Measurements from ENCODE around the gene MFNG.

DNA sequence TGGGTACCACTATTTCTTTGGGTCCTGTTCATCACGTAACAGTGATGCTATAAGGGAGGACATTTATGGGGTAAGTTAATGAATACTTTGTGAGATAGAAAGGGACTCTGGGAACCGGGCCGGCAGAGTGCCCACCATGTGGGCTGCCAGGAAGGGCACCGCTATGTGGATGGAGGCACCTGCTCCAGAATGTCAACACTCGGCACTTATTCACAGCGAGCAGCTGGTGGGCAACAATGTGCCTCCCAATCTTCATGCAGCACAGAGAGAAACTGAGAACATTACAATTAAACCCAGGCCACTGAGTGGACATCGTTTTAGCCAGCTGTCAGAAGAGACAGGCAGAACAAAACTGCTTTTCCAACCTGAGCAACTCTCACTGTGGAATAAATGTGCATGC lies 43.1 kb downstream of the MFNG start:
- TF ChIP-seq, protein P1, sequence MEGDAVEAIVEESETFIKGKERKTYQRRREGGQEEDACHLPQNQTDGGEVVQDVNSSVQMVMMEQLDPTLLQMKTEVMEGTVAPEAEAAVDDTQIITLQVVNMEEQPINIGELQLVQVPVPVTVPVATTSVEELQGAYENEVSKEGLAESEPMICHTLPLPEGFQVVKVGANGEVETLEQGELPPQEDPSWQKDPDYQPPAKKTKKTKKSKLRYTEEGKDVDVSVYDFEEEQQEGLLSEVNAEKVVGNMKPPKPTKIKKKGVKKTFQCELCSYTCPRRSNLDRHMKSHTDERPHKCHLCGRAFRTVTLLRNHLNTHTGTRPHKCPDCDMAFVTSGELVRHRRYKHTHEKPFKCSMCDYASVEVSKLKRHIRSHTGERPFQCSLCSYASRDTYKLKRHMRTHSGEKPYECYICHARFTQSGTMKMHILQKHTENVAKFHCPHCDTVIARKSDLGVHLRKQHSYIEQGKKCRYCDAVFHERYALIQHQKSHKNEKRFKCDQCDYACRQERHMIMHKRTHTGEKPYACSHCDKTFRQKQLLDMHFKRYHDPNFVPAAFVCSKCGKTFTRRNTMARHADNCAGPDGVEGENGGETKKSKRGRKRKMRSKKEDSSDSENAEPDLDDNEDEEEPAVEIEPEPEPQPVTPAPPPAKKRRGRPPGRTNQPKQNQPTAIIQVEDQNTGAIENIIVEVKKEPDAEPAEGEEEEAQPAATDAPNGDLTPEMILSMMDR (IDR thresholded peaks at IDR 0.05): no peak
- TF ChIP-seq EP300 (IDR thresholded peaks at IDR 0.05): no peak
- no peak for TF ChIP-seq POLR2A (IDR thresholded peaks at IDR 0.05)
